ENCODE measurements around the gene CDH12. TPM values are rescaled to one million over a fixed set of nuclear protein-coding genes. Genes with fewer than 3 reads are reported as not detected.

The CDH12 gene
- total RNA-seq, 2 donors from 2014 or later = not detected

DNA sequence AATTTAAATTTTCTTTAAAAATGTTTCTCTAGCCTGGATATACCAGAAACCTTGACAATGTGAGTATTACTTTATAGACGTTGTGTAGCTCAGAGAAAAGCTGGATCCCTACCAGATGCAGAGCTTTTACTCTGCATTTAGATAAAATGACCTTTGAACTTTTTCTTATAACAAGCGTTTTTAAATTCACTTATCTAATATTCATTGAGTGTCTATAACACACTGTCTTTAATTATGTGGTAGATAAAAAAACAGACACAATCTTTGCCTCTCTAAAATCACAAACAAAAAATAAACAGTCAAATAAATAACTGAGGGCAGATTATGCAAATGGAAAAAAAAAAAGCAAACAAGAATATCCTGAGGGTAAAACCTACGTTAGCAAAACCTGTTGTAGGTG, 773.6 kb downstream of the CDH12 start:
- H3K4me3 ChIP-seq = no peak overlapping the region
- TF ChIP-seq, protein P1, sequence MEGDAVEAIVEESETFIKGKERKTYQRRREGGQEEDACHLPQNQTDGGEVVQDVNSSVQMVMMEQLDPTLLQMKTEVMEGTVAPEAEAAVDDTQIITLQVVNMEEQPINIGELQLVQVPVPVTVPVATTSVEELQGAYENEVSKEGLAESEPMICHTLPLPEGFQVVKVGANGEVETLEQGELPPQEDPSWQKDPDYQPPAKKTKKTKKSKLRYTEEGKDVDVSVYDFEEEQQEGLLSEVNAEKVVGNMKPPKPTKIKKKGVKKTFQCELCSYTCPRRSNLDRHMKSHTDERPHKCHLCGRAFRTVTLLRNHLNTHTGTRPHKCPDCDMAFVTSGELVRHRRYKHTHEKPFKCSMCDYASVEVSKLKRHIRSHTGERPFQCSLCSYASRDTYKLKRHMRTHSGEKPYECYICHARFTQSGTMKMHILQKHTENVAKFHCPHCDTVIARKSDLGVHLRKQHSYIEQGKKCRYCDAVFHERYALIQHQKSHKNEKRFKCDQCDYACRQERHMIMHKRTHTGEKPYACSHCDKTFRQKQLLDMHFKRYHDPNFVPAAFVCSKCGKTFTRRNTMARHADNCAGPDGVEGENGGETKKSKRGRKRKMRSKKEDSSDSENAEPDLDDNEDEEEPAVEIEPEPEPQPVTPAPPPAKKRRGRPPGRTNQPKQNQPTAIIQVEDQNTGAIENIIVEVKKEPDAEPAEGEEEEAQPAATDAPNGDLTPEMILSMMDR (IDR thresholded peaks at IDR 0.05) = no peak
- DNase-seq (ENCODE audit: low spot score) = no peak
- no peaks in the 10 kb centered on the region for H3K9me3 ChIP-seq
- H3K4me1 ChIP-seq = no peaks in the 10 kb centered on the region
- H3K36me3 ChIP-seq = no peaks in the 10 kb centered on the region
- H3K27ac ChIP-seq = no peak overlapping the region
- no peaks in the 10 kb centered on the region for H3K27me3 ChIP-seq

DNA sequence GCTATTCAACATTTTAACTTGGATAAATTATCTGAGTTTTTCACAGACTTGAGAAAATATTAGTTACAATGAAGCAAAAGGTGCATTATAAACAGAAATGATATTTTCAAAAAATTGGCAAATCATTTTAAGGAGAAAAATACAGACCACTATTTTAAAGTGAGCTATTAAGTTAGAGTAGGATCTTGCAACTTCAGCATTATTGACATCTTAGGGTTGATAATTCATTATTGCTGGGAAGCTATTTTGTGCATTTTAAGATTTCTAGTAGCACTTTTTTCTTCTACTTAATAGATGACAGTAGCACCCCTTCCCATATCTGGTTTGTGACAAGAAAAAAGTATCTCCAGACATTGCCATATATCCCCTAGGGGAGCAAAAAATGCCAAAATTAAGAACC, 774.1 kb downstream of the CDH12 start:
- H3K4me3 ChIP-seq = no peak overlapping the region
- no peak for DNase-seq (ENCODE audit: low spot score)
- no peak overlapping the region for H3K27ac ChIP-seq
- H3K4me1 ChIP-seq = no peaks in the 10 kb centered on the region
- H3K9me3 ChIP-seq = no peaks in the 10 kb centered on the region
- no peaks in the 10 kb centered on the region for H3K27me3 ChIP-seq
- TF ChIP-seq, protein P1 (IDR thresholded peaks at IDR 0.05) = no peak
- H3K36me3 ChIP-seq = no peaks in the 10 kb centered on the region

DNA sequence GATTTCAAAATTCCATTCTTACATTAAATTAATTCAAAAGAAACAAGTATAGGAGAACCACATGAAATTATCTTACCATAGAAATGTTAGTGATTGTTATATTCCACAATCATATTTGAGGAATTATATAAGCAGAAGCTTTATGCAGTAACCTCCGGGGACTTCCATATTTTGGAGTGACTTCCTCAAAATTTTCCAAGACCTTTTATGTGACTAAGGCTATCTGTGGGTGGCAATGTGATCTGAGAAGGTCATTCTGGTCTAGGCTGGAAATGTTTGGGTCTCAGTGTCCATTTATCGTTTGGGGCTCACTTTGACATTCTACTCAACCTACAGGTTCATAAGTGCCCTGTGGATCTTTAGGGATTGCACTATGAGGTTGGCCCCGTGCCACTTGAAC, 776.6 kb downstream of the CDH12 start:
- Histone ChIP-seq H3K27me3 (no peaks in the 10 kb centered on the region), H3K4me3 (no peak overlapping the region), H3K4me1 (no peaks in the 10 kb centered on the region), H3K27ac (no peak overlapping the region), H3K36me3 (no peaks in the 10 kb centered on the region), H3K9me3 (no peaks in the 10 kb centered on the region)
- TF ChIP-seq, protein P1 (IDR thresholded peaks at IDR 0.05) = no peak
- DNase-seq (ENCODE audit: low spot score) = no peak

DNA sequence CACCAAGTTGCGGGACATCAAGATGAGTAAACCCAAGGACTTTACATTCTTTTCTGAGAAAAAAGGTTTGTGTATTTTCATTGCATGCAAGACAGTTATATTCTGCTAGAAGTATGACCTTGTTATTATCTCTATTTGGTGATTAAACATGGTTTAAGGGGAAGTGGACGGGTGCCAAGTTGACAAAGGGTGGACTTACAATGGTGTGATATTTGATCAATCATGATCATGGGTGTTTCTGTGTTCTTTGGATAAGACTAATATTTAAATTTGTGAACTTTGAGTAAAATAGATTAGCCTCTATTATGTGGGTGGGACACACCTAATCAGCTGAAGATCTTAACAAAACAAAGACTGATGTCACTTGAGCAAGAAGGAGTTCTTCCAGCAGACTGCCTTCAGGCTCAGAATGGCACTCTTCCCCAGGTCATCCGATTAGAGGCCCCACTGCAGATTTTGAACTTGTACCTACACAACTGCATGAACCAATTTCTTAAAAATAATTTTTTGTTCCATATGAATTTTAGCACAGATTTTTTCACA, 782.9 kb downstream of the CDH12 start:
- TF ChIP-seq, protein P1 (IDR thresholded peaks at IDR 0.05) = no peak
- Histone ChIP-seq H3K27me3 (no peaks in the 10 kb centered on the region), H3K4me3 (no peak overlapping the region), H3K9me3 (no peaks in the 10 kb centered on the region), H3K4me1 (no peaks in the 10 kb centered on the region), H3K36me3 (no peaks in the 10 kb centered on the region), H3K27ac (no peak overlapping the region)
- no peak for DNase-seq (ENCODE audit: low spot score)

DNA sequence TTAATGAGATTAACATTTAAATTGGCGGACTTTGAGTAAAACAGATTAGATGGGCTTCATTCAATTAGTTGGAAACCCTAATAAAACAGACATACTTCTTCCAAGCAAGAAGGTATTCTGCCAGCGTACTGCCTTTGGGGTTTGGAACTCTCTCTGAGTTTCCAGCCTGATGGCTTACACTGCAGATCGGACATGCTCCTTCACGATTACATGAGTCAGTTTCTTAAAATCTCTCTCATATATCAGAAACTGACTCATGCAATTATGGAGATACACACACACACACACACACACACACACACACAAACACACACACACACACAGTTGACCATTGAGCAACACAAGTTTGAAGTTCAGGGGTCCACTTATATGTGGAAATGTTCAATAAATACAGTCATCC, 789.4 kb downstream of the CDH12 start:
- H3K4me3 ChIP-seq = no peak overlapping the region
- H3K27me3 ChIP-seq = no peaks in the 10 kb centered on the region
- no peak overlapping the region for H3K27ac ChIP-seq
- H3K36me3 ChIP-seq = no peaks in the 10 kb centered on the region
- no peaks in the 10 kb centered on the region for H3K4me1 ChIP-seq
- DNase-seq (ENCODE audit: low spot score) = no peak
- TF ChIP-seq, protein P1 (IDR thresholded peaks at IDR 0.05) = no peak
- no peaks in the 10 kb centered on the region for H3K9me3 ChIP-seq

DNA sequence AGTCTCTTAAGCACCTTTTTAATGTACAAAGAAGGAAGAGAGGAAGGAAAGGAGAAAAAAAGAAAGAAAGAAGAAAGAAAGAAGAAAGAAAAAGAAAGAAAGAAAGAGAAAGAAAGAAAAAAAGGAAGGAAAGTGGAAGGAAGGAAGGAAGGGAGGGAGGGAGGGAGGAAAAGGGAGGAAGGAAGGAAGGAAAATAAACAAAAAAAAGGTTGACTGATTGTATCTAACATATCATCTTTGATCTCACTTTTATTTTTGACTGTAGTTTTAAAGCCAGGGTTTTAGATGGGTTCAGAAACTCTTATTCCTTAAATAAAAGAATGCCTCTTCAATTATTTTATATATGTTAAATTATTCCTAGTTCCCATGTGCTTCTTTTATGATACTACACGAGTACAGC, 794.5 kb downstream of the CDH12 start:
- H3K27me3 ChIP-seq = no peaks in the 10 kb centered on the region
- no peak overlapping the region for H3K4me3 ChIP-seq
- no peaks in the 10 kb centered on the region for H3K9me3 ChIP-seq
- H3K27ac ChIP-seq = no peak overlapping the region
- no peaks in the 10 kb centered on the region for H3K4me1 ChIP-seq
- no peak for DNase-seq (ENCODE audit: low spot score)
- TF ChIP-seq, protein P1 (IDR thresholded peaks at IDR 0.05) = no peak
- H3K36me3 ChIP-seq = no peaks in the 10 kb centered on the region
